Common myeloid progenitor, CD34-positive (primary cell): ENCODE results near the gene IGSF11.

Source experiments
- CTCF ChIA-PET: fragments of 350-600 bp; sonication (Branson Sonifier 250); formaldehyde crosslinking; loops from one replicate; lab custom pipeline; 2021; ENCODE audit warnings: antibody characterized with exemption; lab: Charles Lee
- POLR2A ChIA-PET: fragments of 350-600 bp; sonication (Branson Sonifier 250); formaldehyde crosslinking; loops from one replicate; lab custom pipeline; 2021; ENCODE audit warnings: antibody characterized with exemption; lab: Charles Lee
- DNase-seq, 3 donors: peaks; one replicate each; pipeline versions ENCODE4 v3.0.0 to v3.0.0-alpha.2; 2013
- H3K27ac ChIP-seq, 2 experiments: 1 replicate in 1 of 2; 2 replicates in 1 of 2; pipeline ENCODE4 v1.7.0; 2013; ENCODE audit warnings: inconsistent platforms in 2 of 2, low read length in 2 of 2, mild to moderate bottlenecking in 2 of 2, low read depth in 1 of 2, moderate library complexity in 1 of 2; ENCODE audit not compliant: severe bottlenecking in 2 of 2, insufficient read depth in 1 of 2, poor library complexity in 1 of 2
- H3K27me3 ChIP-seq, 5 experiments: replicated peaks in 2 of 5; 1 replicate in 3 of 5; 2 replicates in 2 of 5; pipeline versions ENCODE4 v1.6.1 to v1.7.0; 2013; ENCODE audit warnings: low read length in 4 of 5, mild to moderate bottlenecking in 2 of 5, moderate library complexity in 2 of 5, inconsistent platforms in 1 of 5; ENCODE audit not compliant: insufficient read depth in 5 of 5, control insufficient read depth in 4 of 5
- H3K36me3 ChIP-seq, 4 experiments: 1 replicate in 2 of 4; 2 replicates in 2 of 4; pipeline versions ENCODE4 v1.6.1 to v1.7.0; 2013; ENCODE audit warnings: low read length in 3 of 4, control low read depth in 1 of 4, mild to moderate bottlenecking in 1 of 4; ENCODE audit not compliant: control insufficient read depth in 4 of 4, insufficient read depth in 4 of 4
- H3K4me1 ChIP-seq, 4 experiments: 1 replicate in 3 of 4; 2 replicates in 1 of 4; pipeline versions ENCODE4 v1.6.1 to v1.7.1; 2013; ENCODE audit warnings: low read length in 3 of 4, mild to moderate bottlenecking in 3 of 4, control low read depth in 1 of 4, inconsistent platforms in 1 of 4, moderate library complexity in 1 of 4; ENCODE audit not compliant: control insufficient read depth in 4 of 4, insufficient read depth in 4 of 4; ENCODE audit errors: control extremely low read depth in 1 of 4
- H3K4me3 ChIP-seq, 7 experiments: 1 replicate in 4 of 7; 2 replicates in 3 of 7; pipeline versions ENCODE4 v1.5.1 to v1.7.0; 2013; ENCODE audit warnings: mild to moderate bottlenecking in 7 of 7, low read length in 6 of 7, moderate library complexity in 6 of 7, inconsistent platforms in 2 of 7, low read depth in 2 of 7, control low read depth in 1 of 7; ENCODE audit not compliant: insufficient read depth in 4 of 7, control insufficient read depth in 1 of 7; ENCODE audit errors: extremely low read depth in 1 of 7
- H3K9me3 ChIP-seq, 5 experiments: 1 replicate in 4 of 5; 2 replicates in 1 of 5; pipeline versions ENCODE4 v1.6.1 to v1.7.1; 2013; ENCODE audit warnings: low read length in 4 of 5, mild to moderate bottlenecking in 2 of 5, inconsistent platforms in 1 of 5, low read depth in 1 of 5, moderate library complexity in 1 of 5; ENCODE audit not compliant: control insufficient read depth in 4 of 5, insufficient read depth in 2 of 5; ENCODE audit errors: control extremely low read depth in 1 of 5
- WGBS: methylation state at CpG from one replicate; pipeline ENCODE4 v1.1.5; 2013; ENCODE audit not compliant: insufficient coverage; 5-methylcytosine and 5-hydroxymethylcytosine counted together

IGSF11 gene

GRCh38 chr3:118988198-118989130, 46.2 kb downstream of the IGSF11 start:
- CTCF ChIA-PET, result no interaction called here
- DNase-seq, result no peak

GRCh38 chr3:118987477-118987876, 47.2 kb downstream of the IGSF11 start:
- CTCF ChIA-PET, result no interaction called here
- H3K9me3 ChIP-seq, result peaks cover 0 to 3% (median 0%) of the 10 kb centered on the region in 5 experiments
- H3K4me3 ChIP-seq, result no peak overlapping the region
- 41% methylated on average over 2 of the region's 2 CpGs for WGBS
- H3K27me3 ChIP-seq, result peaks cover 0 to 2% (median 0%) of the 10 kb centered on the region in 5 experiments
- DNase-seq, result no peak
- H3K4me1 ChIP-seq, result no peaks in the 10 kb centered on the region
- no peak overlapping the region for H3K27ac ChIP-seq
- no peaks in the 10 kb centered on the region for H3K36me3 ChIP-seq
- POLR2A ChIA-PET, result no interaction called here

More at GRCh38 chr3:118988198-118989130, 46.2 kb downstream of the IGSF11 start:
- Histone ChIP-seq H3K4me3 (no peak overlapping the region), H3K36me3 (no peaks in the 10 kb centered on the region), H3K27ac (no peak overlapping the region), H3K4me1 (no peaks in the 10 kb centered on the region), H3K9me3 (peaks cover 0 to 3% (median 0%) of the 10 kb centered on the region in 5 experiments), H3K27me3 (peaks cover 0 to 2% (median 0%) of the 10 kb centered on the region in 5 experiments)
- 18% methylated on average over 3 of the region's 6 CpGs for WGBS
- POLR2A ChIA-PET, result no interaction called here

- DNase-seq, result no peak
- H3K4me3 ChIP-seq, result no peak overlapping the region
- CTCF ChIA-PET, result no interaction called here
- POLR2A ChIA-PET, result no interaction called here
- H3K27ac ChIP-seq, result no peak overlapping the region
- H3K27me3 ChIP-seq, result peaks cover 0 to 2% (median 0%) of the 10 kb centered on the region in 5 experiments
- H3K4me1 ChIP-seq, result no peaks in the 10 kb centered on the region
- peaks cover 0 to 3% (median 0%) of the 10 kb centered on the region in 5 experiments for H3K9me3 ChIP-seq
- no peaks in the 10 kb centered on the region for H3K36me3 ChIP-seq
- WGBS, result 88% methylated on average over 1 of the region's 2 CpGs
These were observed 47.9 kb downstream of the IGSF11 start for GRCh38 chr3:118986734-118987133.

- Histone ChIP-seq H3K36me3 (no peaks in the 10 kb centered on the region), H3K4me1 (no peaks in the 10 kb centered on the region), H3K9me3 (peaks cover 0 to 3% (median 0%) of the 10 kb centered on the region in 5 experiments), H3K27ac (no peak overlapping the region), H3K4me3 (no peak overlapping the region), H3K27me3 (peaks cover 0 to 2% (median 0%) of the 10 kb centered on the region in 5 experiments)
- ChIA-PET POLR2A (no interaction called here), CTCF (no interaction called here)
- WGBS, result 89% methylated on average over 1 of the region's 2 CpGs
- DNase-seq, result no peak
These were observed 49.9 kb downstream of the IGSF11 start for GRCh38 chr3:118984699-118985098.

GRCh38 chr3:118981494-118982134, 53.0 kb downstream of the IGSF11 start:
- ChIA-PET CTCF (no interaction called here), POLR2A (no interaction called here)
- whole genome bisulfite sequencing, result 96% methylated on average over 4 of the region's 6 CpGs
- DNase-seq, result no peak
- Histone ChIP-seq H3K27ac (no peak overlapping the region), H3K27me3 (peaks cover 0 to under 1% (median 0%) of the 10 kb centered on the region in 5 experiments), H3K4me3 (no peak overlapping the region), H3K36me3 (no peaks in the 10 kb centered on the region), H3K9me3 (peaks cover 0 to under 1% (median 0%) of the 10 kb centered on the region in 5 experiments), H3K4me1 (no peaks in the 10 kb centered on the region)

GRCh38 chr3:118980832-118981231, 53.8 kb downstream of the IGSF11 start:
- ChIA-PET CTCF (no interaction called here), POLR2A (no interaction called here)
- Histone ChIP-seq H3K27ac (no peak overlapping the region), H3K4me1 (no peaks in the 10 kb centered on the region), H3K27me3 (no peaks in the 10 kb centered on the region), H3K9me3 (no peaks in the 10 kb centered on the region), H3K4me3 (no peak overlapping the region), H3K36me3 (no peaks in the 10 kb centered on the region)
- DNase-seq, result no peak
- WGBS, result no CpG with 5 or more reads among the region's 2 CpGs

- ChIA-PET POLR2A (no interaction called here), CTCF (no interaction called here)
- 100% methylated on average over 3 of the region's 5 CpGs for WGBS
- Histone ChIP-seq H3K27me3 (no peaks in the 10 kb centered on the region), H3K27ac (no peak overlapping the region), H3K4me1 (no peaks in the 10 kb centered on the region), H3K36me3 (no peaks in the 10 kb centered on the region), H3K9me3 (no peaks in the 10 kb centered on the region), H3K4me3 (no peak overlapping the region)
- DNase-seq, result no peak
These were observed 56.3 kb downstream of the IGSF11 start for GRCh38 chr3:118978393-118978758.
